Measurements from ENCODE around the gene CLEC4E.
"Not testable (repeated sequence)": the region's sequence is repeated elsewhere in the genome, so short reads cannot be mapped to it uniquely, and the experiment has no call there.

Gene CLEC4E

GRCh38 chr12:8537820-8538219, 2.9 kb downstream of the CLEC4E start:
- not testable (repeated sequence) for H2BK5ac ChIP-seq (ENCODE audit: low read length); H4K5ac ChIP-seq (ENCODE audit: low read length); H2BK120ac ChIP-seq (ENCODE audit: low read depth, low read length); H2BK15ac ChIP-seq (replicated peaks; ENCODE audit: low read depth); H3K36me3 ChIP-seq (ENCODE audit: control insufficient read depth, insufficient read depth, low read length); H3K23ac ChIP-seq (ENCODE audit: low read length); H3K18ac ChIP-seq (ENCODE audit: low read length); H4K8ac ChIP-seq (ENCODE audit: low read depth, low read length); H3K4me1 ChIP-seq (ENCODE audit: control insufficient read depth, low read depth, low read length); H3K9ac ChIP-seq (ENCODE audit: low read length); H3K4me3 ChIP-seq (ENCODE audit: low read length); H2AK5ac ChIP-seq (ENCODE audit: low read length); H3K4ac ChIP-seq (ENCODE audit: low read depth, low read length); H3K4me2 ChIP-seq (ENCODE audit: low read length); H3K27me3 ChIP-seq (ENCODE audit: insufficient read depth, low read length, poor library complexity); H3K79me2 ChIP-seq (ENCODE audit: control insufficient read depth, insufficient read depth, low read length); H3K56ac ChIP-seq (ENCODE audit: low read length); H3K27ac ChIP-seq (ENCODE audit: low read depth, low read length); H3K79me1 ChIP-seq (ENCODE audit: low read length)
- peak; percentile 26 for DNase-seq
- WGBS (ENCODE audit: extremely low coverage, insufficient coverage, low lambda C conversion rate): no CpG with 5 or more reads among the region's 16 CpGs

DNA sequence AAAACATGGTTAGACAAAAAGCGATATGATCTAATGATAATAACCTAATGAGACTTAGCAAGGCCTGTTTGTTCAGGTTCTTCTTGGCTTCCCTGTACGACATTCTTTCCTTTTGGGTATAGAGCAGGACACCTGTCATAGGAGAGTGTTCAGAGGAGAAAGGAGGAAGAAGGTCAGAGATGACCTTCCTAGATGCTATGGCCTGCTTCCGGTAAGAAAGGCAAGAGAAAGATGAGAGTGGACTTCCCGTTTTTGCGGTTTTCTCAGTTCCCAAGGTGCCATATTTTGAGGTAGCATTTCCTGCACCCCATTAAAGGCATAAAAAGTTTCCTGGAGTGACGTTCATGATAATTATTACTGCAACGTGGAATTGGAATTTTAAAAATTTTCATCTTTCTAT, 8.7 kb downstream of the CLEC4E start:
- no peak overlapping the region for H3K4ac ChIP-seq (ENCODE audit: low read depth, low read length)
- H3K79me2 ChIP-seq (ENCODE audit: control insufficient read depth, insufficient read depth, low read length): no peaks in the 10 kb centered on the region
- H2BK15ac ChIP-seq (replicated peaks; ENCODE audit: low read depth): no peak overlapping the region
- H3K27ac ChIP-seq (ENCODE audit: low read depth, low read length): no peak overlapping the region
- no peak overlapping the region for H4K8ac ChIP-seq (ENCODE audit: low read depth, low read length)
- no peak overlapping the region for H3K9ac ChIP-seq (ENCODE audit: low read length)
- no peak overlapping the region for H3K56ac ChIP-seq (ENCODE audit: low read length)
- no peaks in the 10 kb centered on the region for H3K36me3 ChIP-seq (ENCODE audit: control insufficient read depth, insufficient read depth, low read length)
- no peak overlapping the region for H3K4me2 ChIP-seq (ENCODE audit: low read length)
- H3K18ac ChIP-seq (ENCODE audit: low read length): no peak overlapping the region
- no peak overlapping the region for H2BK120ac ChIP-seq (ENCODE audit: low read depth, low read length)
- no peaks in the 10 kb centered on the region for H3K4me1 ChIP-seq (ENCODE audit: control insufficient read depth, low read depth, low read length)
- no peaks in the 10 kb centered on the region for H3K79me1 ChIP-seq (ENCODE audit: low read length)
- no peak overlapping the region for H2AK5ac ChIP-seq (ENCODE audit: low read length)
- no peak overlapping the region for H4K5ac ChIP-seq (ENCODE audit: low read length)
- no peak overlapping the region for H3K23ac ChIP-seq (ENCODE audit: low read length)
- no peak overlapping the region for H3K4me3 ChIP-seq (ENCODE audit: low read length)
- no peak for DNase-seq
- H3K27me3 ChIP-seq (ENCODE audit: insufficient read depth, low read length, poor library complexity): no peaks in the 10 kb centered on the region
- H2BK5ac ChIP-seq (ENCODE audit: low read length): no peak overlapping the region
- WGBS (ENCODE audit: extremely low coverage, insufficient coverage, low lambda C conversion rate): no CpG with 5 or more reads among the region's 7 CpGs

GRCh38 chr12:8527250-8528130, 13.2 kb downstream of the CLEC4E start:
- Histone ChIP-seq H3K4me1 (ENCODE audit: control insufficient read depth, low read depth, low read length) (no peaks in the 10 kb centered on the region), H3K79me1 (ENCODE audit: low read length) (no peaks in the 10 kb centered on the region), H3K4me3 (ENCODE audit: low read length) (no peak overlapping the region), H3K23ac (ENCODE audit: low read length) (no peak overlapping the region), H2BK5ac (ENCODE audit: low read length) (no peak overlapping the region), H2BK120ac (ENCODE audit: low read depth, low read length) (no peak overlapping the region), H3K18ac (ENCODE audit: low read length) (no peak overlapping the region), H3K36me3 (ENCODE audit: control insufficient read depth, insufficient read depth, low read length) (no peaks in the 10 kb centered on the region), H3K4me2 (ENCODE audit: low read length) (no peak overlapping the region), H3K79me2 (ENCODE audit: control insufficient read depth, insufficient read depth, low read length) (no peaks in the 10 kb centered on the region), H3K27ac (ENCODE audit: low read depth, low read length) (no peak overlapping the region), H2AK5ac (ENCODE audit: low read length) (no peak overlapping the region), H4K5ac (ENCODE audit: low read length) (no peak overlapping the region), H3K4ac (ENCODE audit: low read depth, low read length) (no peak overlapping the region), H2BK15ac (replicated peaks; ENCODE audit: low read depth) (no peak overlapping the region), H4K8ac (ENCODE audit: low read depth, low read length) (no peak overlapping the region), H3K27me3 (ENCODE audit: insufficient read depth, low read length, poor library complexity) (no peaks in the 10 kb centered on the region), H3K56ac (ENCODE audit: low read length) (peak overlapping the region; percentile 54), H3K9ac (ENCODE audit: low read length) (no peak overlapping the region)
- WGBS (ENCODE audit: extremely low coverage, insufficient coverage, low lambda C conversion rate): no CpG with 5 or more reads among the region's 30 CpGs
- peak; percentile 31 for DNase-seq

DNA sequence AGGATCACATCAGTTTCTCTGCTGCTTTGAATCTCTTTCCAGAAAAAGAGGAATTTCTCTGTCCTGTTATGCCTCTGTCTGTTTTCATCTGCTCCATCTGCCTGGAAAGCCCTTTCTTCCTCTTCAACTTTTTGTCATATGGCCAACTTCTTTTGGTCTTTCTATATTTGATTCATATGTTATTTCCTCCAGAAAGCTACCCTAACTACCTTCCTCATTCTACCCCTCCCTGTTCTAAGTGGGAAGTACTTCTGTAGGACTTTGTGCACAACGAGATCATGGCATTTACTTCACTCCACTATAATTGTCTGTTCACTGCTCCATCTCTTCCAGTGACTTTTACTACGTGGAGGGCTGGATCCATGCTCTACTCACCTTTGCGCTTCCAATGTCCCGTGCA, 21.5 kb downstream of the CLEC4E start:
- no CpG with 5 or more reads among the region's 4 CpGs for WGBS (ENCODE audit: extremely low coverage, insufficient coverage, low lambda C conversion rate)

GRCh38 chr12:8517971-8518370, 22.7 kb downstream of the CLEC4E start:
- Histone ChIP-seq H3K4ac (ENCODE audit: low read depth, low read length) (no peak overlapping the region), H2AK5ac (ENCODE audit: low read length) (no peak overlapping the region), H3K56ac (ENCODE audit: low read length) (no peak overlapping the region), H3K79me2 (ENCODE audit: control insufficient read depth, insufficient read depth, low read length) (no peaks in the 10 kb centered on the region), H2BK5ac (ENCODE audit: low read length) (no peak overlapping the region), H3K36me3 (ENCODE audit: control insufficient read depth, insufficient read depth, low read length) (no peaks in the 10 kb centered on the region), H3K27me3 (ENCODE audit: insufficient read depth, low read length, poor library complexity) (no peaks in the 10 kb centered on the region), H3K9ac (ENCODE audit: low read length) (no peak overlapping the region), H3K18ac (ENCODE audit: low read length) (no peak overlapping the region), H4K5ac (ENCODE audit: low read length) (no peak overlapping the region), H2BK120ac (ENCODE audit: low read depth, low read length) (no peak overlapping the region), H2BK15ac (replicated peaks; ENCODE audit: low read depth) (no peak overlapping the region), H3K79me1 (ENCODE audit: low read length) (no peaks in the 10 kb centered on the region), H3K4me2 (ENCODE audit: low read length) (no peak overlapping the region), H4K8ac (ENCODE audit: low read depth, low read length) (no peak overlapping the region), H3K4me1 (ENCODE audit: control insufficient read depth, low read depth, low read length) (no peaks in the 10 kb centered on the region), H3K23ac (ENCODE audit: low read length) (no peak overlapping the region), H3K27ac (ENCODE audit: low read depth, low read length) (no peak overlapping the region), H3K4me3 (ENCODE audit: low read length) (no peak overlapping the region)
- DNase-seq: no peak
- no CpG with 5 or more reads among the region's 2 CpGs for WGBS (ENCODE audit: extremely low coverage, insufficient coverage, low lambda C conversion rate)

More for the DNA sequence above, 21.5 kb downstream of the CLEC4E start:
- H3K27ac ChIP-seq (ENCODE audit: low read depth, low read length): no peak overlapping the region
- H3K18ac ChIP-seq (ENCODE audit: low read length): no peak overlapping the region
- no peak overlapping the region for H2AK5ac ChIP-seq (ENCODE audit: low read length)
- H3K79me2 ChIP-seq (ENCODE audit: control insufficient read depth, insufficient read depth, low read length): no peaks in the 10 kb centered on the region
- H3K4ac ChIP-seq (ENCODE audit: low read depth, low read length): no peak overlapping the region
- H3K56ac ChIP-seq (ENCODE audit: low read length): no peak overlapping the region
- H4K8ac ChIP-seq (ENCODE audit: low read depth, low read length): no peak overlapping the region
- no peak overlapping the region for H3K23ac ChIP-seq (ENCODE audit: low read length)
- DNase-seq: no peak
- H2BK5ac ChIP-seq (ENCODE audit: low read length): no peak overlapping the region
- H2BK120ac ChIP-seq (ENCODE audit: low read depth, low read length): no peak overlapping the region
- no peak overlapping the region for H2BK15ac ChIP-seq (replicated peaks; ENCODE audit: low read depth)
- no peak overlapping the region for H4K5ac ChIP-seq (ENCODE audit: low read length)
- H3K36me3 ChIP-seq (ENCODE audit: control insufficient read depth, insufficient read depth, low read length): no peaks in the 10 kb centered on the region
- no peak overlapping the region for H3K4me2 ChIP-seq (ENCODE audit: low read length)
- no peaks in the 10 kb centered on the region for H3K79me1 ChIP-seq (ENCODE audit: low read length)
- H3K4me1 ChIP-seq (ENCODE audit: control insufficient read depth, low read depth, low read length): no peaks in the 10 kb centered on the region
- no peak overlapping the region for H3K9ac ChIP-seq (ENCODE audit: low read length)
- H3K27me3 ChIP-seq (ENCODE audit: insufficient read depth, low read length, poor library complexity): no peaks in the 10 kb centered on the region
- no peak overlapping the region for H3K4me3 ChIP-seq (ENCODE audit: low read length)

- Histone ChIP-seq H2BK120ac (ENCODE audit: low read depth, low read length) (no peak within 1 kb of the TSS), H3K9ac (ENCODE audit: low read length) (no peak within 1 kb of the TSS), H2AK5ac (ENCODE audit: low read length) (no peak within 1 kb of the TSS), H3K79me1 (ENCODE audit: low read length) (no peaks in the 10 kb centered on the region), H3K56ac (ENCODE audit: low read length) (no peak within 1 kb of the TSS), H3K4me3 (ENCODE audit: low read length) (no peak within 1 kb of the TSS), H3K79me2 (ENCODE audit: control insufficient read depth, insufficient read depth, low read length) (no peaks in the 10 kb centered on the region), H3K4me1 (ENCODE audit: control insufficient read depth, low read depth, low read length) (peaks cover 3% of the 10 kb centered on the region), H3K27ac (ENCODE audit: low read depth, low read length) (no peak within 1 kb of the TSS), H3K4me2 (ENCODE audit: low read length) (no peak within 1 kb of the TSS), H3K4ac (ENCODE audit: low read depth, low read length) (no peak within 1 kb of the TSS), H4K8ac (ENCODE audit: low read depth, low read length) (no peak within 1 kb of the TSS), H3K36me3 (ENCODE audit: control insufficient read depth, insufficient read depth, low read length) (no peaks in the 10 kb centered on the region), H2BK5ac (ENCODE audit: low read length) (no peak within 1 kb of the TSS), H2BK15ac (replicated peaks; ENCODE audit: low read depth) (no peak within 1 kb of the TSS), H3K23ac (ENCODE audit: low read length) (no peak within 1 kb of the TSS), H4K5ac (ENCODE audit: low read length) (no peak within 1 kb of the TSS), H3K18ac (ENCODE audit: low read length) (no peak within 1 kb of the TSS), H3K27me3 (ENCODE audit: insufficient read depth, low read length, poor library complexity) (no peaks in the 10 kb centered on the region)
- WGBS (ENCODE audit: extremely low coverage, insufficient coverage, low lambda C conversion rate): no CpG with 5 or more reads among the region's 4 CpGs
- DNase-seq: no peak
These were observed 27.4 kb downstream of the CLEC4E start, which contains the start of gene CLEC4D for GRCh38 chr12:8513256-8513655. Gene CLEC4D, plus strand, starts transcription at chr12:8513503. Its CDS starts 230 bp downstream, at chr12:8513733.
